ENCODE measurements around the gene CNTNAP2.

Gene CNTNAP2

DNA sequence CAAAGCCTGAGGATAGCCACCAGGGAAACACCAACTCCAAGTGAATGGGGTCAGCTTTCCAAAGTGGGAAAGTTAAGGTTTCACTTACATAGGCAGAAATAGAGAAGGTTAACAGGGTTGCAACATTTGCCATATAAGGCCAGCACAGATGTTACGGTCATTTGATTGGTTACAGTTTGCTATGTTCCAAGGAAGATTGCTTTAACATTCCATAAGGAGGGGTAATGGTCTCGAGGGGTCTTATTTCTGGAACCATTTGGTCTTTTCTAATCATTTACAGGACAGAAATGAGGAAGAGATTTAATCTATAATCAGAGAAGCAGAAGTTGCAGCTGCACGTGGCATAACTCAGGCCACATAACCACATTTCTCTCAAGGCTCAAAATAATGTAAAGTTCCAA is 1794.6 kb downstream of the CNTNAP2 start:
- Histone ChIP-seq H3K27ac (ENCODE audit: low read depth, low read length) (no peak overlapping the region), H3K4me1 (ENCODE audit: control insufficient read depth, insufficient read depth, low read length) (no peaks in the 10 kb centered on the region), H3K27me3 (ENCODE audit: control insufficient read depth, insufficient read depth, low read length) (no peaks in the 10 kb centered on the region), H3K36me3 (ENCODE audit: control insufficient read depth, insufficient read depth, low read length) (no peaks in the 10 kb centered on the region), H3K4me3 (ENCODE audit: low read length) (no peak overlapping the region), H3K9ac (ENCODE audit: low read length) (no peak overlapping the region)

DNA sequence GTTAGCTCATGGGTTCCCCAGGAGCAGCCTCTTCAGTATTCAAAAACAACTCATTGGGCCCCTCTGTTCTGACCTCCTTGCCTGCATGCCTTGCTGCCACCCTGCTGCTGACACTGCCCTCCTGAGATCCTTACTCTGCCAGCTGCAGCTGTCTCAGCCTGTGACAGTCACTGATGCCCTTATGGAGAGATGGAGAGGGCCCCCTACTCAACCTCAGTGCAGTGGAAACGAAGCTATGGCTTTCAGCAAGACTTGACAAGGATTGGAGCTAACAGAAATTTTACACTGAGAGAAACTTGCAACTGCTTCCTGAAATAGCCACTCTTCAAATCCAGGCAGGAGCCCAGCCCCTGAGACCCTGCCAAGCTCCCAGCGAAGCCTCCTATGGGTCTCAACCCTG is 1795.7 kb downstream of the CNTNAP2 start:
- no peak overlapping the region for H3K27ac ChIP-seq (ENCODE audit: low read depth, low read length)
- no peaks in the 10 kb centered on the region for H3K27me3 ChIP-seq (ENCODE audit: control insufficient read depth, insufficient read depth, low read length)
- H3K4me3 ChIP-seq (ENCODE audit: low read length) = no peak overlapping the region
- H3K36me3 ChIP-seq (ENCODE audit: control insufficient read depth, insufficient read depth, low read length) = no peaks in the 10 kb centered on the region
- H3K4me1 ChIP-seq (ENCODE audit: control insufficient read depth, insufficient read depth, low read length) = no peaks in the 10 kb centered on the region
- no peak overlapping the region for H3K9ac ChIP-seq (ENCODE audit: low read length)

DNA sequence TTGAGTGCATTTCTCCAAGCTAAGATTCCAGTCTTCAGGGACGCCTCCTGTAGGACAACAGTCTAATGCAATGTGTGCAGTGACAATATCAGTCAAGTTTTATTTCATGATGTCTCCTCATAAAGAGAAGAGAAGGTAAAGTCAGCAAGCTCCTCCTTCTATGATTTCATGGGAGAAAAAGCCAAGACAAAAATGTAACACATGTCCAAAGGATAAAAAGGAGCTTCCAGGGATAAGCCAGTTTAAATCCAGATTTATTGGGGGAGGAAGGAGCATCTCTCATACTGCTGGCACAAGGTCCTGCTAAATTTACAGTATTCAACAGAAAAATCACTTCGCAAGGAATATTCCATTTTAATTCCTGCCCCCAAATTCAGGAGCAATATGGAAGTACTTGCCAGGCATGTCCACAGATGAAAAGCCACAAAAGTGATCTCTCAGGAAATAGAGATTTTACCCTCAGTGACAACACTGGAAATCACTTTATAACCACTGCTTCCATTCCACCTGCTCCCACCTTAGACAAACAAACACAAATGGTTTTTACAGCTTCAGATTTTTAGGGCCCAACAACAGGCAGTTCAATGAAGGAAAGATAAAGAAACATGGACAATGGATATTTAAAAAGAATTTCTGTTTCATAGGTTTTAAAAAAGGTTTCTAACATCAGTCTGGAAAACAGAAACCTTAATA is 1796.5 kb downstream of the CNTNAP2 start:
- Histone ChIP-seq H3K9ac (ENCODE audit: low read length) (no peak overlapping the region), H3K27ac (ENCODE audit: low read depth, low read length) (no peak overlapping the region), H3K4me1 (ENCODE audit: control insufficient read depth, insufficient read depth, low read length) (no peaks in the 10 kb centered on the region)

DNA sequence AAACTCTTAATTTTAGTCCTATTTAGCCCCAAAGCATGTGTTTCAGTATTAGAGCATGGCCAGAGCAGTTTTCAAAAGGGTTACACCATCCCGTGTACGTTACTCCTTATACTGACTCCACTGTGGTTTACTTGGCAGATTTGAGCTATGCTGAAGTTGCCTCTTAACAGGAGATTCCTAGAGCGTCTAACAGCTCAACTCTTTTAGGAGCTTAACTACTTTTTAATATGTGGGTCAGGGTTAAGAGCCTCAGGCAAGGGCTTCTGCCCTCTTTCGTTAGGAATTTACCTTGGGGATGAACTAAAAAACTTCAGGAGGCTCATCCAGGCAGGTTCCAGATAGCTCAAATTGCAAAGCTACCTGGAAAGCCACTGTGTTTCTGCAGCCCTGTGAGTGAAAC is 1799.2 kb downstream of the CNTNAP2 start:
- no peaks in the 10 kb centered on the region for H3K27me3 ChIP-seq (ENCODE audit: control insufficient read depth, insufficient read depth, low read length)
- H3K4me1 ChIP-seq (ENCODE audit: control insufficient read depth, insufficient read depth, low read length) = no peaks in the 10 kb centered on the region
- no peak overlapping the region for H3K4me3 ChIP-seq (ENCODE audit: low read length)
- no peak overlapping the region for H3K27ac ChIP-seq (ENCODE audit: low read depth, low read length)
- H3K9ac ChIP-seq (ENCODE audit: low read length) = no peak overlapping the region
- H3K36me3 ChIP-seq (ENCODE audit: control insufficient read depth, insufficient read depth, low read length) = no peaks in the 10 kb centered on the region

More for the DNA sequence above, 1796.5 kb downstream of the CNTNAP2 start:
- Histone ChIP-seq H3K36me3 (ENCODE audit: control insufficient read depth, insufficient read depth, low read length) (no peaks in the 10 kb centered on the region), H3K27me3 (ENCODE audit: control insufficient read depth, insufficient read depth, low read length) (no peaks in the 10 kb centered on the region), H3K4me3 (ENCODE audit: low read length) (no peak overlapping the region)

DNA sequence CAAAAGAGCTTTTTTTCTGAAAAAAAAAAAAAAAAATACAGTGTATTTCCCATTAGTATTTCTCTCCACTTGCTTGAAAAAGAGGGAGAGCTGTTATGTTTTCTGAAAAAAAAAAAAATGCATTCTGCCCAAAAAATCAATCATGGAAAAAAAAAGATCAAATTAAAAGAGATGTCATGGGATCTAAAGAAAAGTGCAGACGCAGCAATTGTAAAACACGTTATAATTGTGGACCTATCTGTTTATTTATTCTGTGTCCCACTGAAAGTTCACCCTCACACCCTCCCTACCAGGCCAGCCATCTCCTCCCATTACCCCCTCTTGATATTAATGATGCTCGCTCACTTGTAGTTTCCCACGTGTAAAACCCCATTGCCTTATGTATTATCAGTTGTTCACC is 1800.0 kb downstream of the CNTNAP2 start:
- Histone ChIP-seq H3K4me1 (ENCODE audit: control insufficient read depth, insufficient read depth, low read length) (no peaks in the 10 kb centered on the region), H3K9ac (ENCODE audit: low read length) (no peak overlapping the region), H3K36me3 (ENCODE audit: control insufficient read depth, insufficient read depth, low read length) (no peaks in the 10 kb centered on the region), H3K27ac (ENCODE audit: low read depth, low read length) (no peak overlapping the region), H3K4me3 (ENCODE audit: low read length) (no peak overlapping the region), H3K27me3 (ENCODE audit: control insufficient read depth, insufficient read depth, low read length) (no peaks in the 10 kb centered on the region)

DNA sequence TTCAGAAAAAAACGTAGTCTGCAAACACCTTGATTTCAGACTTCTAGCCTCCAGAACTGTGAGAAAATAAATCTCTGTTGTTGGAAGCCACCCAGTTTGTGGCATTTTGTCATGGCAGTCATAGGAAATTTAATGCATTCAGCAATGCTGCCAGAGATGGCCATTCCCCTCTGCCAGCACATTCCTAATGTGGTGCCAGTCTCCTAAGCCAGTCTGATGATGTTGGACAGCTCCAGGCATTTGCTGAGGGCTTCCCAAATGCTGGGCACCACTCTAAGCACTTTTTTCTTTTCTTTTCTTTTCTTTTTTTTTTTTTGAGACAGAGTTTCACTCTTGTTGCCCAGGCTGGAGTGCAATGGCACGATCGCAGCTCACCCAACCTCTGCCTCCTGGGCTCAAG is 1807.2 kb downstream of the CNTNAP2 start:
- no peaks in the 10 kb centered on the region for H3K27me3 ChIP-seq (ENCODE audit: control insufficient read depth, insufficient read depth, low read length)
- no peak overlapping the region for H3K27ac ChIP-seq (ENCODE audit: low read depth, low read length)
- H3K4me1 ChIP-seq (ENCODE audit: control insufficient read depth, insufficient read depth, low read length) = no peaks in the 10 kb centered on the region
- no peak overlapping the region for H3K9ac ChIP-seq (ENCODE audit: low read length)
- no peak overlapping the region for H3K4me3 ChIP-seq (ENCODE audit: low read length)
- no peaks in the 10 kb centered on the region for H3K36me3 ChIP-seq (ENCODE audit: control insufficient read depth, insufficient read depth, low read length)

DNA sequence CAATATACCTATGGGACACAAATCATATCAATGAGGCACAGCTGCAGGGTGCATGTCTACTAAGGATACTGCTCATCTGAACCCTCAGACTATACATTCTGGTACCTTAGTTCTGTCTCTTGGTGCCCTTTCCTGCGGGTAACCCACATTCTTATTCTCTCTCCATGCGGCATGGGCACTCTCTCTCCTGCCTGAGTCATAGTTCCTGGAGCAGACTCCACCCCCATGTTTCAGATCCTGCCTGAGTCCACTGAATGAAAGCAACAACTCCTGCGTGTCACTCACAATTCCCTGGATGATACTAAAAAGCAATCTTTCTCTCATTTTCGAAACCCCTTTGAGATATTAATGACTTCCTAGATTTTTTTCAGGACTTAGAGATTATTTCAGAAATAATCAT is 1820.8 kb downstream of the CNTNAP2 start:
- H3K4me1 ChIP-seq (ENCODE audit: control insufficient read depth, insufficient read depth, low read length) = no peaks in the 10 kb centered on the region
- H3K9ac ChIP-seq (ENCODE audit: low read length) = no peak overlapping the region
- no peak overlapping the region for H3K4me3 ChIP-seq (ENCODE audit: low read length)
- no peak overlapping the region for H3K27ac ChIP-seq (ENCODE audit: low read depth, low read length)
- H3K27me3 ChIP-seq (ENCODE audit: control insufficient read depth, insufficient read depth, low read length) = no peaks in the 10 kb centered on the region
- no peaks in the 10 kb centered on the region for H3K36me3 ChIP-seq (ENCODE audit: control insufficient read depth, insufficient read depth, low read length)

DNA sequence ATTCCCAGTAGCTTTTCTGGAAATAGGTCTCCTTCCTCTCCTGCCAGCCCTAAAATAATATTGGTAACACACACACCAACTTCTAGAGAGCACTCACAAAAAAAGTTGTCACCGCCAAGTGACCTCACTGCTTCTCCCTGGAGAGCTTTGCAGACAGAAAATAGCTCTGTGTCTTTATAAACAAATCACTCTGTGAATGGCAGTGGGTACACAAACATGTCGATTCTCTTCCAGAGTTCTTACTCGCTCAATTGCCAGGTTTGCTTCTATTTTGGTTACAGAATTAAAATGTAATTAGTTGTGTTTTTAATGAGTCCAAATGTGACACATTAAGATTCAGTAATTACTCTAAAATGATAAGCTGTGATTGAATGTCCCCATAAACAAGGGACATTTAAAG is 1824.8 kb downstream of the CNTNAP2 start:
- Histone ChIP-seq H3K27ac (ENCODE audit: low read depth, low read length) (no peak overlapping the region), H3K27me3 (ENCODE audit: control insufficient read depth, insufficient read depth, low read length) (no peaks in the 10 kb centered on the region), H3K4me3 (ENCODE audit: low read length) (no peak overlapping the region), H3K9ac (ENCODE audit: low read length) (no peak overlapping the region), H3K36me3 (ENCODE audit: control insufficient read depth, insufficient read depth, low read length) (no peaks in the 10 kb centered on the region), H3K4me1 (ENCODE audit: control insufficient read depth, insufficient read depth, low read length) (no peaks in the 10 kb centered on the region)

DNA sequence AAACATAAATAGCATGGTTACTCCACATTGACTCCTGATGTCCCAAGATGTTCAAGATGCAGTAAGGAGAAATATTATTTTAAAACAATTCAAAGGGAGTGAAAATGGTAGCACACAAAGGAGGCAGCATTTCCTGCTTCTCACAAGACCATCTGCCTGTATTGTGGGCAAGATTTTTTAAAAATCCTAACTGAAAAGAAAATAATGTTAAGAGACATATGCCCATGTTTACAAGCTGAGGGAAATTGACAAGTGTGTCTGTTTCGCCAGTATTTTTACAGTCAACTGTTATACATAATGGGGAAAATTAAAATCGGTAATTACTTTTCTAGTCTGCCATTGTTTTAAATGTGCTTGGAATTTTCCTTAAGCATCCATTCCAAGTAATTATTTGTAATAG is 1827.7 kb downstream of the CNTNAP2 start:
- Histone ChIP-seq H3K27ac (ENCODE audit: low read depth, low read length) (no peak overlapping the region), H3K4me3 (ENCODE audit: low read length) (no peak overlapping the region), H3K4me1 (ENCODE audit: control insufficient read depth, insufficient read depth, low read length) (no peaks in the 10 kb centered on the region), H3K9ac (ENCODE audit: low read length) (no peak overlapping the region), H3K36me3 (ENCODE audit: control insufficient read depth, insufficient read depth, low read length) (no peaks in the 10 kb centered on the region), H3K27me3 (ENCODE audit: control insufficient read depth, insufficient read depth, low read length) (no peaks in the 10 kb centered on the region)

DNA sequence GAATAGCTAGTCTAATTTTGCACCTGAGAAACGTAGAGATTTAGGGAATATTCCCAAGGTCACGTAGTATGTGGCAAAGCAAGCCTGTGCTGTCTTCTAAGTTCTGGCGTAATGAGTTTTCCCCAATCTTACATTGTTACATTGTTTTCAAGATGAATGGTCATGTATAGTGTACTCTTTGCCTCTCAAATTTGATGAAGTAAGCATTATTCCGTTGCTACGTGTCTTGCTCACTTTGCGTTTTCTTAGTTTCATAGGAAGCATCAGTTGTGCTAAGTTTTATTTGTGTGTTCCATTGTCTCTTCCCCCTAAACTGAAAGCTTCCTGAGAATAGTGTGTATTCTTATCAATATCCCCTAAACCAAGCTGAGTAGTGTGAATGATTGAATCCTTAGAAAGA is 1836.3 kb downstream of the CNTNAP2 start:
- Histone ChIP-seq H3K9ac (ENCODE audit: low read length) (no peak overlapping the region), H3K4me1 (ENCODE audit: control insufficient read depth, insufficient read depth, low read length) (no peaks in the 10 kb centered on the region), H3K4me3 (ENCODE audit: low read length) (no peak overlapping the region), H3K27me3 (ENCODE audit: control insufficient read depth, insufficient read depth, low read length) (no peaks in the 10 kb centered on the region), H3K36me3 (ENCODE audit: control insufficient read depth, insufficient read depth, low read length) (no peaks in the 10 kb centered on the region), H3K27ac (ENCODE audit: low read depth, low read length) (no peak overlapping the region)

DNA sequence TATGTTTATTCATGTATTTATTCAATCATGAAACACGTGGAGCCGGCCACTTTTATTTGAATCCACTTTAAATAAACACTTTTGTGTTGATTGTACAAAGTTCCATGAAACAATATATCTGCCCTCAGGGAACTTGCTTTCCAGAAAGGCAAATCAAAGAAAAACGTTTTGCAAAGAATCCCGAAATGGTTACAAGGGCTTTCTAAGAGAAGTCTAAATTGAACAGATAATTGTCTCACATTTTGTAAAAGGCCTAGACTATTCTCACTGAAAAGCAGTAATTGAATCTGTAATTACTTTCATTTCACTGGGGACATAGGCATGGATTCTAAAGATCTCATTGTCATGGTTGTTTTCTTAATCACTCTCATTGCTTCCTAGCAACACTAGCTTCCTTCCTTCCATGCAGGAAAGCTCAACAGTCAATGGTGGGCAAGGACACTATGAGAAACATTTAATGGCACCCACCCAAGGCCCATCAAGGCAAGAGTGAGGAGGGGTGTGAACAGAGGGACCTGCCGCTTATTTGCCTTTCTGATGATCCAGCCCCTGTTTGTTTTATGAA is 1851.5 kb downstream of the CNTNAP2 start:
- Histone ChIP-seq H3K4me1 (ENCODE audit: control insufficient read depth, insufficient read depth, low read length) (no peaks in the 10 kb centered on the region), H3K4me3 (ENCODE audit: low read length) (no peak overlapping the region), H3K9ac (ENCODE audit: low read length) (no peak overlapping the region), H3K27me3 (ENCODE audit: control insufficient read depth, insufficient read depth, low read length) (no peaks in the 10 kb centered on the region), H3K36me3 (ENCODE audit: control insufficient read depth, insufficient read depth, low read length) (no peaks in the 10 kb centered on the region), H3K27ac (ENCODE audit: low read depth, low read length) (no peak overlapping the region)

DNA sequence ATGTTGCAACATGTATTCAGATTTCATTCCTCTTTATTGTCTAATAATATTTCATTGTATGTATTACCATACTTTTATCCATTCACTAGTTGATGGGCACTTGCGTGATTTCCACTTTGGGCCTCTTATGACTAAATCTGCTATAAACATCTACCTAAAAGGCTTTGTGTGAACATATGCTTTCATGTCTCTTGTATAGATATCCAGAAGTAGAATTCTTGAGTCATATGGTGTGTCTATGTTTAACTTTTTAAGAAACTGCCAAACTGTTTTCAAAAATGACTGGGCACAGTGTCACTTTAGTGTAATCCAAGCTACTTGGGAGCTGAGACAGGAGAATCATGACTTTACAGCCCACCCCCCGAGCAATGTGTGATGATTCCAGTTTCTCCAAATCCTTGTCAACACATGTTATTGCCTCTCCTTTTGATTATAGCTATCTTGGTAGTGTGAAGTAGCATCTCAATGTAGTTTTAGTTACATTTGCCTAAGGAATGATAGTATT is 1855.1 kb downstream of the CNTNAP2 start:
- Histone ChIP-seq H3K4me1 (ENCODE audit: control insufficient read depth, insufficient read depth, low read length) (no peaks in the 10 kb centered on the region), H3K36me3 (ENCODE audit: control insufficient read depth, insufficient read depth, low read length) (no peaks in the 10 kb centered on the region), H3K27me3 (ENCODE audit: control insufficient read depth, insufficient read depth, low read length) (no peaks in the 10 kb centered on the region), H3K9ac (ENCODE audit: low read length) (no peak overlapping the region), H3K27ac (ENCODE audit: low read depth, low read length) (no peak overlapping the region), H3K4me3 (ENCODE audit: low read length) (no peak overlapping the region)

DNA sequence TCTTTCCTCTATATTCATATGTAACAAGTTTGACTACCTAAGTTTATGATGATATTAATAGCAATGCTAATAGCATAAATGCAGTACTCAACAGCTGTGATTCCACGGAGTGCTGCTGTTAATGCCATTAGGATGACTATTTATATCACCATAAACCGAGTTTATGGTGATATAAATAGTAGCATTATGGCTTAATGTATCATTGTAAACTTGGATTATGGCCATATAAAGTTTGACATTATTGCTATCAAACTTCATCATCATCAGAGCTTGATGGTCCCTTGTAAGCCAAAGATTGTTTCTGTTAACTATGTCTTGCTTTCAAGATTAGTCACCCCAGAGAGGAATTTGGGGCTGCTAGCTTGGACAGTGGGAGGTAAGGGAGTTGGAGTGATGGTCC is 1861.6 kb downstream of the CNTNAP2 start:
- no peaks in the 10 kb centered on the region for H3K4me1 ChIP-seq (ENCODE audit: control insufficient read depth, insufficient read depth, low read length)
- no peaks in the 10 kb centered on the region for H3K36me3 ChIP-seq (ENCODE audit: control insufficient read depth, insufficient read depth, low read length)
- no peaks in the 10 kb centered on the region for H3K27me3 ChIP-seq (ENCODE audit: control insufficient read depth, insufficient read depth, low read length)
- no peak overlapping the region for H3K4me3 ChIP-seq (ENCODE audit: low read length)
- H3K9ac ChIP-seq (ENCODE audit: low read length) = no peak overlapping the region
- H3K27ac ChIP-seq (ENCODE audit: low read depth, low read length) = no peak overlapping the region
